Vagina (tissue), 2 donors: ENCODE data around the gene MRPL52. TPM values are rescaled to one million over a fixed set of nuclear protein-coding genes. Genes with fewer than 3 reads are reported as not detected.

ENCODE experiments used
- DNase-seq, 2 donors: peaks; one replicate each; pipeline ENCODE4 v3.0.0-alpha.2; 2017; ENCODE audit errors: extremely low spot score in 2 of 2
- H3K27ac ChIP-seq: fragments of 200-600 bp; sonication (generic); one replicate; pipeline ENCODE4 v1.5.1; 2019
- H3K27me3 ChIP-seq: fragments of 200-600 bp; sonication (generic); one replicate; pipeline ENCODE4 v1.5.1; 2019
- H3K36me3 ChIP-seq, 2 donors: fragments of 200-600 bp; sonication (generic); one replicate each; pipeline ENCODE4 v1.5.1; 2017 to 2019
- H3K4me1 ChIP-seq: fragments of 200-600 bp; sonication (generic); one replicate; pipeline ENCODE4 v1.5.1; 2019
- H3K4me3 ChIP-seq, 2 donors: fragments of 200-600 bp; sonication (generic); 1 replicate in 1 of 2; 2 replicates in 1 of 2; pipeline ENCODE4 v1.5.1; 2016 to 2019
- H3K9me3 ChIP-seq: fragments of 200-600 bp; sonication (generic); one replicate; pipeline ENCODE4 v1.5.1; 2019
- CTCF ChIP-seq, 3 experiments: fragments of 450-650 bp in 2 of 3; fragments of 200-600 bp in 1 of 3; sonication (generic) in 1 of 3; IDR thresholded peaks; one replicate each; pipeline ENCODE4 v1.5.1; 2017 to 2019; ENCODE audit warnings: antibody characterized with exemption in 3 of 3, mild to moderate bottlenecking in 2 of 3, moderate library complexity in 2 of 3
- POLR2A ChIP-seq, 2 donors: fragments of 450-650 bp; IDR thresholded peaks; one replicate each; pipeline ENCODE4 v1.6.1; 2017; ENCODE audit warnings: antibody characterized with exemption in 2 of 2, mild to moderate bottlenecking in 2 of 2, moderate library complexity in 2 of 2
- POLR2AphosphoS5 ChIP-seq, 2 donors: sonication (generic); formaldehyde crosslinking; IDR thresholded peaks; one replicate each; pipeline ENCODE4 v1.9.0; 2017; ENCODE audit warnings: antibody characterized with exemption in 2 of 2, mild to moderate bottlenecking in 2 of 2, low read depth in 1 of 2; ENCODE audit not compliant: insufficient read depth in 1 of 2
- intact Hi-C: fragments of 100-400 bp; cut with DNase I; formaldehyde crosslinking; loops from one replicate; pipeline ENCODE4 v1.15.1; 2023
- total RNA-seq: library from RNA; depleted of rRNA; stranded (reverse); fragments of >200 nt; gene quantifications from one replicate; pipeline ENCODE4 v1.2.3, GENCODE V29; 2016

The MRPL52 gene
- total RNA-seq, 1 donor from 2014 or later = 68.0 TPM

- no peak for TF ChIP-seq CTCF (IDR thresholded peaks at IDR 0.05)
- TF ChIP-seq POLR2A (IDR thresholded peaks at IDR 0.05) = no peak
- intact Hi-C loops = no loop called here
- peak overlapping the region; percentile 96 for H3K27ac ChIP-seq
- no peaks in the 10 kb centered on the region for H3K27me3 ChIP-seq
- H3K4me3 ChIP-seq = no peak overlapping the region
- DNase-seq = no peak
- H3K36me3 ChIP-seq = peaks cover 6 to 64% of the 10 kb centered on the region in 2 donors
- H3K9me3 ChIP-seq = no peaks in the 10 kb centered on the region
- peaks cover 99% of the 10 kb centered on the region for H3K4me1 ChIP-seq
These were observed 14.8 kb downstream of the MRPL52 start for GRCh38 chr14:22844221-22845102.

- TF ChIP-seq CTCF (IDR thresholded peaks at IDR 0.05) = no peak
- TF ChIP-seq POLR2AphosphoS5 (IDR thresholded peaks at IDR 0.05; ENCODE audit: insufficient read depth in 1 of 2, low read depth in 1 of 2) = no peak
- TF ChIP-seq POLR2A (IDR thresholded peaks at IDR 0.05) = no peak
- no peak for DNase-seq
- Histone ChIP-seq H3K4me1 (peaks cover 100% of the 10 kb centered on the region), H3K36me3 (peaks cover 6 to 64% of the 10 kb centered on the region in 2 donors), H3K27me3 (no peaks in the 10 kb centered on the region), H3K9me3 (no peaks in the 10 kb centered on the region), H3K27ac (peak overlapping the region; percentile 96), H3K4me3 (no peak overlapping the region)
- intact Hi-C loops = no loop called here
These were observed 15.4 kb downstream of the MRPL52 start for GRCh38 chr14:22845103-22845394.

GRCh38 chr14:22845821-22846625 is 16.3 kb downstream of the MRPL52 start:
- TF ChIP-seq CTCF (IDR thresholded peaks at IDR 0.05) (no peak), POLR2AphosphoS5 (IDR thresholded peaks at IDR 0.05; ENCODE audit: insufficient read depth in 1 of 2, low read depth in 1 of 2) (no peak)
- Histone ChIP-seq H3K36me3 (peaks cover 6 to 61% of the 10 kb centered on the region in 2 donors), H3K9me3 (no peaks in the 10 kb centered on the region), H3K4me1 (peaks cover 100% of the 10 kb centered on the region), H3K4me3 (no peak overlapping the region), H3K27ac (peak overlapping the region; percentile 96), H3K27me3 (no peaks in the 10 kb centered on the region)
- intact Hi-C loops = no loop called here
- DNase-seq = no peak

- intact Hi-C loops = no loop called here
- peak overlapping the region; percentile 96 for H3K27ac ChIP-seq
- peaks cover 6 to 53% of the 10 kb centered on the region in 2 donors for H3K36me3 ChIP-seq
- H3K4me3 ChIP-seq = no peak overlapping the region
- no peak for DNase-seq
- TF ChIP-seq POLR2A (IDR thresholded peaks at IDR 0.05) = no peak
- no peak for TF ChIP-seq POLR2AphosphoS5 (IDR thresholded peaks at IDR 0.05; ENCODE audit: insufficient read depth in 1 of 2, low read depth in 1 of 2)
- no peak for TF ChIP-seq CTCF (IDR thresholded peaks at IDR 0.05)
- no peaks in the 10 kb centered on the region for H3K9me3 ChIP-seq
- peaks cover 100% of the 10 kb centered on the region for H3K4me1 ChIP-seq
- no peaks in the 10 kb centered on the region for H3K27me3 ChIP-seq
These were observed 17.2 kb downstream of the MRPL52 start for GRCh38 chr14:22846811-22847307.
